ENCODE results near the gene FAM193B. TPM values are rescaled to one million over a fixed set of nuclear protein-coding genes. Genes with fewer than 3 reads are reported as not detected.

FAM193B gene
- total and polyA plus RNA-seq, 4 donors = 14.3 to 31.8 (median 15.8) TPM

DNA sequence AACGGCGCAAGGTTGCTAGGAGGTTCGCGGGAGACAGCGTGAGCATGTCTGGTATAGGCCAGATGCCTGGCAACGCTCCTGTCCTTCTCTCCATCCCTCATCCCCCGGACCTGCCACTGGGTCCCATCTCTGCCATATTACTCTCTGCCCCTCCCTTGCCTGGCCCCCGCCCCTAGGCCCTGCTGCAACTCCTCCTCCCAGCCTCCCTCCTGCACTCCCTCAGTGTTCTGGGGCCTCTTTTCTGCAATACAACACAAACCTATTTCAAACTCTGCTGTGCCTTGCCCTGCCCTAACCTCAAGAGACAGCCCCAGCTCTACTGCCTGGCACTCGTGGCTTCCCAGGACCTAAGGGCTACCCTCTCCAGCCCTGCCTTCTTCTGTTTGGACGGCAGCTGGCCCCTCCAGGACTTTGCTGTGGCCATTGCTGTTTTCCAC is 72.0 kb downstream of the FAM193B start:
- H3K36me3 ChIP-seq (ENCODE audit: control insufficient read depth in 4 of 4, insufficient read depth in 3 of 4, low read depth in 1 of 4, low read length in 3 of 4) = peaks cover 0 to 2% (median 0%) of the 10 kb centered on the region in 4 donors
- H3K4me1 ChIP-seq (ENCODE audit: control insufficient read depth in 4 of 4, insufficient read depth in 4 of 4, low read length in 3 of 4) = peaks cover 5 to 19% (median 15%) of the 10 kb centered on the region in 4 donors
- no peak for DNase-seq (ENCODE audit: low spot score)
- H3K9me3 ChIP-seq (ENCODE audit: control insufficient read depth in 4 of 4, low read length in 3 of 4) = no peaks in the 10 kb centered on the region
- H3K9ac ChIP-seq (ENCODE audit: low read depth in 1 of 2, low read length in 2 of 2) = no peak overlapping the region
- no peak overlapping the region for H3K27ac ChIP-seq (ENCODE audit: low read depth in 1 of 2, low read length in 2 of 2)
- H3K4me3 ChIP-seq (ENCODE audit: low read depth in 1 of 3, low read length in 3 of 3) = no peak overlapping the region
- 96% methylated on average over 10 of the region's 10 CpGs for WGBS
- no peaks in the 10 kb centered on the region for H3K27me3 ChIP-seq (ENCODE audit: control insufficient read depth in 4 of 4, insufficient read depth in 4 of 4, low read length in 3 of 4)
- TF ChIP-seq, protein P1, sequence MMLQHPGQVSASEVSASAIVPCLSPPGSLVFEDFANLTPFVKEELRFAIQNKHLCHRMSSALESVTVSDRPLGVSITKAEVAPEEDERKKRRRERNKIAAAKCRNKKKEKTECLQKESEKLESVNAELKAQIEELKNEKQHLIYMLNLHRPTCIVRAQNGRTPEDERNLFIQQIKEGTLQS (IDR thresholded peaks at IDR 0.05) = no peak
- TF ChIP-seq TAF1 (conservative IDR thresholded peaks at IDR 0.05) = no peak
- TF ChIP-seq RAD21 (IDR thresholded peaks at IDR 0.05) = no peak
- TF ChIP-seq EGR1 (IDR thresholded peaks at IDR 0.05; ENCODE audit: low read depth in 2 of 2) = no peak
- no peak for TF ChIP-seq HNF4G (IDR thresholded peaks at IDR 0.05)
- TF ChIP-seq RXRA (IDR thresholded peaks at IDR 0.05) = no peak
- no peak for TF ChIP-seq JUND (IDR thresholded peaks at IDR 0.05)
- no peak for TF ChIP-seq HNF4A (conservative IDR thresholded peaks at IDR 0.05)
- TF ChIP-seq, protein P2, sequence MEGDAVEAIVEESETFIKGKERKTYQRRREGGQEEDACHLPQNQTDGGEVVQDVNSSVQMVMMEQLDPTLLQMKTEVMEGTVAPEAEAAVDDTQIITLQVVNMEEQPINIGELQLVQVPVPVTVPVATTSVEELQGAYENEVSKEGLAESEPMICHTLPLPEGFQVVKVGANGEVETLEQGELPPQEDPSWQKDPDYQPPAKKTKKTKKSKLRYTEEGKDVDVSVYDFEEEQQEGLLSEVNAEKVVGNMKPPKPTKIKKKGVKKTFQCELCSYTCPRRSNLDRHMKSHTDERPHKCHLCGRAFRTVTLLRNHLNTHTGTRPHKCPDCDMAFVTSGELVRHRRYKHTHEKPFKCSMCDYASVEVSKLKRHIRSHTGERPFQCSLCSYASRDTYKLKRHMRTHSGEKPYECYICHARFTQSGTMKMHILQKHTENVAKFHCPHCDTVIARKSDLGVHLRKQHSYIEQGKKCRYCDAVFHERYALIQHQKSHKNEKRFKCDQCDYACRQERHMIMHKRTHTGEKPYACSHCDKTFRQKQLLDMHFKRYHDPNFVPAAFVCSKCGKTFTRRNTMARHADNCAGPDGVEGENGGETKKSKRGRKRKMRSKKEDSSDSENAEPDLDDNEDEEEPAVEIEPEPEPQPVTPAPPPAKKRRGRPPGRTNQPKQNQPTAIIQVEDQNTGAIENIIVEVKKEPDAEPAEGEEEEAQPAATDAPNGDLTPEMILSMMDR (IDR thresholded peaks at IDR 0.05; ENCODE audit: low read depth, low read length, missing input control) = no peak
- TF ChIP-seq GABPA (IDR thresholded peaks at IDR 0.05 in 1 of 2, conservative IDR thresholded peaks at IDR 0.05 in 1 of 2) = no peak
- TF ChIP-seq NR2F2 (IDR thresholded peaks at IDR 0.05) = no peak

DNA sequence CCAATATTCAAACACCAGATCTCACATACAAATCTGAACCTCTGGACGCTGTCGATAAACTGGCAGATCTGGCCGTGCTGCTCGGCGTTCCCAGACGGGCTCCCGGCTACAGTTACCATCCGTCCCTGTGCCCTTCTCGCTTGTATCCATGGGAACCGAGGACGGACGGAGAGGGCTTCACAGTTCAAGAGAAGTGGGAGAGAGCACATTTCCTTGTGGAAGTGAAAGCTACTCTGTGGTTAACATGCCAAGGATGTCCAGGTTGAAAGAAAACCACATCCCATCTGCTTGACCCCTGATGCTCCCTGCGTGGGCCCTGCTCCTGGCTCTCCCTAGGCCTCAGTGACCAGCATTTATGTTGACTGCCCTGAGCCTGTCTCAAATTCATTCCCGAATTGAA is 74.6 kb downstream of the FAM193B start:
- Histone ChIP-seq H3K4me1 (ENCODE audit: control insufficient read depth in 4 of 4, insufficient read depth in 4 of 4, low read length in 3 of 4) (peaks cover 5 to 19% (median 15%) of the 10 kb centered on the region in 4 donors), H3K9me3 (ENCODE audit: control insufficient read depth in 4 of 4, low read length in 3 of 4) (no peaks in the 10 kb centered on the region), H3K9ac (ENCODE audit: low read depth in 1 of 2, low read length in 2 of 2) (no peak overlapping the region), H3K27ac (ENCODE audit: low read depth in 1 of 2, low read length in 2 of 2) (peak overlapping the region; percentile 42 to 48), H3K4me3 (ENCODE audit: low read depth in 1 of 3, low read length in 3 of 3) (no peak overlapping the region), H3K36me3 (ENCODE audit: control insufficient read depth in 4 of 4, insufficient read depth in 3 of 4, low read depth in 1 of 4, low read length in 3 of 4) (no peaks in the 10 kb centered on the region), H3K27me3 (ENCODE audit: control insufficient read depth in 4 of 4, insufficient read depth in 4 of 4, low read length in 3 of 4) (no peaks in the 10 kb centered on the region)
- no peak for TF ChIP-seq FOXA2 (IDR thresholded peaks at IDR 0.05)
- no peak for TF ChIP-seq YY1 (IDR thresholded peaks at IDR 0.05)
- TF ChIP-seq, protein P3, sequence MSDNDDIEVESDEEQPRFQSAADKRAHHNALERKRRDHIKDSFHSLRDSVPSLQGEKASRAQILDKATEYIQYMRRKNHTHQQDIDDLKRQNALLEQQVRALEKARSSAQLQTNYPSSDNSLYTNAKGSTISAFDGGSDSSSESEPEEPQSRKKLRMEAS (IDR thresholded peaks at IDR 0.05) = no peak
- no peak for TF ChIP-seq RAD21 (IDR thresholded peaks at IDR 0.05)
- TF ChIP-seq, protein P4, sequence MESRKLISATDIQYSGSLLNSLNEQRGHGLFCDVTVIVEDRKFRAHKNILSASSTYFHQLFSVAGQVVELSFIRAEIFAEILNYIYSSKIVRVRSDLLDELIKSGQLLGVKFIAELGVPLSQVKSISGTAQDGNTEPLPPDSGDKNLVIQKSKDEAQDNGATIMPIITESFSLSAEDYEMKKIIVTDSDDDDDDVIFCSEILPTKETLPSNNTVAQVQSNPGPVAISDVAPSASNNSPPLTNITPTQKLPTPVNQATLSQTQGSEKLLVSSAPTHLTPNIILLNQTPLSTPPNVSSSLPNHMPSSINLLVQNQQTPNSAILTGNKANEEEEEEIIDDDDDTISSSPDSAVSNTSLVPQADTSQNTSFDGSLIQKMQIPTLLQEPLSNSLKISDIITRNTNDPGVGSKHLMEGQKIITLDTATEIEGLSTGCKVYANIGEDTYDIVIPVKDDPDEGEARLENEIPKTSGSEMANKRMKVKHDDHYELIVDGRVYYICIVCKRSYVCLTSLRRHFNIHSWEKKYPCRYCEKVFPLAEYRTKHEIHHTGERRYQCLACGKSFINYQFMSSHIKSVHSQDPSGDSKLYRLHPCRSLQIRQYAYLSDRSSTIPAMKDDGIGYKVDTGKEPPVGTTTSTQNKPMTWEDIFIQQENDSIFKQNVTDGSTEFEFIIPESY (IDR thresholded peaks at IDR 0.05) = no peak
- no peak for TF ChIP-seq SP1 (IDR thresholded peaks at IDR 0.05)
- TF ChIP-seq, protein P5, sequence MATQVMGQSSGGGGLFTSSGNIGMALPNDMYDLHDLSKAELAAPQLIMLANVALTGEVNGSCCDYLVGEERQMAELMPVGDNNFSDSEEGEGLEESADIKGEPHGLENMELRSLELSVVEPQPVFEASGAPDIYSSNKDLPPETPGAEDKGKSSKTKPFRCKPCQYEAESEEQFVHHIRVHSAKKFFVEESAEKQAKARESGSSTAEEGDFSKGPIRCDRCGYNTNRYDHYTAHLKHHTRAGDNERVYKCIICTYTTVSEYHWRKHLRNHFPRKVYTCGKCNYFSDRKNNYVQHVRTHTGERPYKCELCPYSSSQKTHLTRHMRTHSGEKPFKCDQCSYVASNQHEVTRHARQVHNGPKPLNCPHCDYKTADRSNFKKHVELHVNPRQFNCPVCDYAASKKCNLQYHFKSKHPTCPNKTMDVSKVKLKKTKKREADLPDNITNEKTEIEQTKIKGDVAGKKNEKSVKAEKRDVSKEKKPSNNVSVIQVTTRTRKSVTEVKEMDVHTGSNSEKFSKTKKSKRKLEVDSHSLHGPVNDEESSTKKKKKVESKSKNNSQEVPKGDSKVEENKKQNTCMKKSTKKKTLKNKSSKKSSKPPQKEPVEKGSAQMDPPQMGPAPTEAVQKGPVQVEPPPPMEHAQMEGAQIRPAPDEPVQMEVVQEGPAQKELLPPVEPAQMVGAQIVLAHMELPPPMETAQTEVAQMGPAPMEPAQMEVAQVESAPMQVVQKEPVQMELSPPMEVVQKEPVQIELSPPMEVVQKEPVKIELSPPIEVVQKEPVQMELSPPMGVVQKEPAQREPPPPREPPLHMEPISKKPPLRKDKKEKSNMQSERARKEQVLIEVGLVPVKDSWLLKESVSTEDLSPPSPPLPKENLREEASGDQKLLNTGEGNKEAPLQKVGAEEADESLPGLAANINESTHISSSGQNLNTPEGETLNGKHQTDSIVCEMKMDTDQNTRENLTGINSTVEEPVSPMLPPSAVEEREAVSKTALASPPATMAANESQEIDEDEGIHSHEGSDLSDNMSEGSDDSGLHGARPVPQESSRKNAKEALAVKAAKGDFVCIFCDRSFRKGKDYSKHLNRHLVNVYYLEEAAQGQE (IDR thresholded peaks at IDR 0.05) = no peak
- no peak for TF ChIP-seq GABPA (IDR thresholded peaks at IDR 0.05 in 1 of 2, conservative IDR thresholded peaks at IDR 0.05 in 1 of 2)
- no peak for TF ChIP-seq JUND (IDR thresholded peaks at IDR 0.05)
- no peak for TF ChIP-seq RXRA (IDR thresholded peaks at IDR 0.05)
- no peak for TF ChIP-seq HNF4A (conservative IDR thresholded peaks at IDR 0.05)
- TF ChIP-seq, protein P2 (IDR thresholded peaks at IDR 0.05; ENCODE audit: low read depth, low read length, missing input control) = no peak
- TF ChIP-seq TAF1 (conservative IDR thresholded peaks at IDR 0.05) = no peak
- no peak for TF ChIP-seq FOXA1 (IDR thresholded peaks at IDR 0.05)
- TF ChIP-seq, protein P1 (IDR thresholded peaks at IDR 0.05) = no peak
- no peak for TF ChIP-seq EGR1 (IDR thresholded peaks at IDR 0.05; ENCODE audit: low read depth in 2 of 2)
- DNase-seq (ENCODE audit: low spot score) = no peak
- WGBS = 30% methylated on average over 14 of the region's 14 CpGs
